Measurements from ENCODE around the gene GMPS. TPM values are rescaled to one million over a fixed set of nuclear protein-coding genes. Genes with fewer than 3 reads are reported as not detected.
A peak's percentile ranks its signal among the peaks of the same experiment; 100 is the strongest.

The GMPS gene
- total RNA-seq, 4 donors from 2014 or later, result 3.0 to 45.2 (median 20.4) TPM

- in situ Hi-C loops (cut with MboI; ENCODE audit: low pct_ligation_motif_present in 1 of 4, low pct_unique_long_range_greater_than_20kb in 1 of 4, low sequenced_read_pairs in 3 of 4), result no loop called here
- H3K27me3 ChIP-seq, result no peaks in the 10 kb centered on the region
Observed at GRCh38 chr3:155978324-155978723, 107.9 kb downstream of the GMPS start.

DNA sequence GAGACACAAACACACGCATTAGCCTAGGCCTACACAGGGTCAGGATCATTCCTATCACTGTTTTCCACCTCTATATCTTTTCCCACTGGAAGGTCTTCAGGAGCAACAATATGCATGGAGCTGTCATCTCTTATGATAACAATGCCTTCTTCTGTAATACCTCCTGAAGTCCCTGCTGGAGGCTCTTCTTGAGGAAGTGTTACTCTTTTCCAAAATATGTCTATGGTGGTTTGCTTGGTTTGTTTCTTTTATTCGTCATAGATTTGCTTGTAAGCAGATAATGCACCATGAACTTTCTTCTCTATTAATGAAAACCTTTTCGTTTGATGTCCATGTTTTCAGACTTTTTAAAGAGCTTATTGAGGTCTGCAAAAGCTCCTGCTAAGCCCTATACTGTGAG is 109.3 kb downstream of the GMPS start:
- H3K9me3 ChIP-seq, result no peaks in the 10 kb centered on the region
- TF ChIP-seq, protein P1, sequence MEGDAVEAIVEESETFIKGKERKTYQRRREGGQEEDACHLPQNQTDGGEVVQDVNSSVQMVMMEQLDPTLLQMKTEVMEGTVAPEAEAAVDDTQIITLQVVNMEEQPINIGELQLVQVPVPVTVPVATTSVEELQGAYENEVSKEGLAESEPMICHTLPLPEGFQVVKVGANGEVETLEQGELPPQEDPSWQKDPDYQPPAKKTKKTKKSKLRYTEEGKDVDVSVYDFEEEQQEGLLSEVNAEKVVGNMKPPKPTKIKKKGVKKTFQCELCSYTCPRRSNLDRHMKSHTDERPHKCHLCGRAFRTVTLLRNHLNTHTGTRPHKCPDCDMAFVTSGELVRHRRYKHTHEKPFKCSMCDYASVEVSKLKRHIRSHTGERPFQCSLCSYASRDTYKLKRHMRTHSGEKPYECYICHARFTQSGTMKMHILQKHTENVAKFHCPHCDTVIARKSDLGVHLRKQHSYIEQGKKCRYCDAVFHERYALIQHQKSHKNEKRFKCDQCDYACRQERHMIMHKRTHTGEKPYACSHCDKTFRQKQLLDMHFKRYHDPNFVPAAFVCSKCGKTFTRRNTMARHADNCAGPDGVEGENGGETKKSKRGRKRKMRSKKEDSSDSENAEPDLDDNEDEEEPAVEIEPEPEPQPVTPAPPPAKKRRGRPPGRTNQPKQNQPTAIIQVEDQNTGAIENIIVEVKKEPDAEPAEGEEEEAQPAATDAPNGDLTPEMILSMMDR (IDR thresholded peaks at IDR 0.05), result no peak
- TF ChIP-seq POLR2A (IDR thresholded peaks at IDR 0.05) (no peak), EP300 (IDR thresholded peaks at IDR 0.05; ENCODE audit: low read depth) (no peak), POLR2AphosphoS5 (IDR thresholded peaks at IDR 0.05) (no peak)
- H3K4me3 ChIP-seq, result no peak overlapping the region
- no peaks in the 10 kb centered on the region for H3K27me3 ChIP-seq
- DNase-seq, result no peak
- in situ Hi-C loops (cut with MboI; ENCODE audit: low pct_ligation_motif_present in 1 of 4, low pct_unique_long_range_greater_than_20kb in 1 of 4, low sequenced_read_pairs in 3 of 4) (no loop called here), intact Hi-C loops (cut with DNase I; ENCODE audit: low total_unique reads) (no loop called here)
- no peaks in the 10 kb centered on the region for H3K4me1 ChIP-seq
- no peaks in the 10 kb centered on the region for H3K36me3 ChIP-seq
- no peak overlapping the region for H3K27ac ChIP-seq
- WGBS, 2 donors (ENCODE audit: low coverage in 1 of 2), result 78 to 92% methylated on average over 2 to 3 of the region's 3 CpGs

More at GRCh38 chr3:155978324-155978723, 107.9 kb downstream of the GMPS start:
- no peak for DNase-seq
- intact Hi-C loops (cut with DNase I; ENCODE audit: low total_unique reads), result no loop called here
- Histone ChIP-seq H3K4me1 (no peaks in the 10 kb centered on the region), H3K4me3 (no peak overlapping the region), H3K36me3 (no peaks in the 10 kb centered on the region), H3K27ac (no peak overlapping the region), H3K9me3 (no peaks in the 10 kb centered on the region)
- TF ChIP-seq, protein P1 (IDR thresholded peaks at IDR 0.05), result peak in 1 of 5 experiments; percentile 6
- no peak for TF ChIP-seq EP300 (IDR thresholded peaks at IDR 0.05; ENCODE audit: low read depth)
- WGBS, 2 donors (ENCODE audit: low coverage in 1 of 2), result 75 to 90% methylated on average over 3 of the region's 3 CpGs

GRCh38 chr3:155981669-155982068 is 111.2 kb downstream of the GMPS start:
- TF ChIP-seq POLR2A (IDR thresholded peaks at IDR 0.05) (no peak), POLR2AphosphoS5 (IDR thresholded peaks at IDR 0.05) (no peak), EP300 (IDR thresholded peaks at IDR 0.05; ENCODE audit: low read depth) (no peak)
- TF ChIP-seq, protein P1 (IDR thresholded peaks at IDR 0.05), result no peak
- in situ Hi-C loops (cut with MboI; ENCODE audit: low pct_ligation_motif_present in 1 of 4, low pct_unique_long_range_greater_than_20kb in 1 of 4, low sequenced_read_pairs in 3 of 4), result no loop called here

DNA sequence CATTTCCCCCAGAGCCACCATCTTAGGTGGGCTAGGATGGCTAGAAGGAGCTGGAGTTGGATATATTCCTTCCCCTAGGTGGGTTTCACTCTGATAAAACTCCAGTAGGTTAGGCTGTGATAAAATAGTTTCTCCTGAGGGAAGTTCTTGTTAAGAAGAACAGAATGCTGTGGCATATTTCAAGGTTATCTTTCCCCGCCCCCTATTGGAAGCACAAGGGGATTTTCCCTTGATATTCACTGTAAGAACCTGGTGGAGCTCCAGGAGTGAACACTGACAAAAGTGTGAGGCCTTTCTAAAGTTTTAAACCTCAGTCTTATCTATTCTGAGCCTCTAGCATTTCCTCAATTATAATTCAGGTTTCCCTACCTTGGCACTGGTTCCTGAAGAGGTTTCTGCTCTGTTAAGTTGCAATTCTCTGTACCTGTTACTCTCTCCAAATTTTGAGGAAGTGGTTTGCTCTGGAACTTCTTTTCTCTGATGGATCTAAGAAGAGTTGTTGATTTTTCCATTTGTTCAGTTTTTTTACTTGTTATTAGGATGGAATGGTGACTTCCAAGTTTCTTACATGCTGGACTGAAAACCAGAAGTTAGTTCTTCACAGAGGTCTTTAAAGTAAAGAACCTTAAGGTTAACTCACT is 113.5 kb downstream of the GMPS start:
- DNase-seq, result no peak
- 93% methylated on average over 1 of the region's 1 CpG; no CpG with 5 or more reads in 1 of the 2 donors for WGBS, 2 donors (ENCODE audit: low coverage in 1 of 2)

More at GRCh38 chr3:155981669-155982068, 111.2 kb downstream of the GMPS start:
- Histone ChIP-seq H3K27me3 (no peaks in the 10 kb centered on the region), H3K4me1 (no peaks in the 10 kb centered on the region), H3K4me3 (no peak overlapping the region), H3K9me3 (no peaks in the 10 kb centered on the region), H3K27ac (no peak overlapping the region), H3K36me3 (no peaks in the 10 kb centered on the region)
- no peak for DNase-seq
- WGBS, 2 donors (ENCODE audit: low coverage in 1 of 2), result 69 to 76% methylated on average over 3 of the region's 3 CpGs
- intact Hi-C loops (cut with DNase I; ENCODE audit: low total_unique reads), result no loop called here

More for the DNA sequence above, 113.5 kb downstream of the GMPS start:
- no peak overlapping the region for H3K27ac ChIP-seq
- H3K4me1 ChIP-seq, result no peaks in the 10 kb centered on the region
- no peaks in the 10 kb centered on the region for H3K27me3 ChIP-seq
- TF ChIP-seq, protein P1 (IDR thresholded peaks at IDR 0.05), result no peak
- TF ChIP-seq EP300 (IDR thresholded peaks at IDR 0.05; ENCODE audit: low read depth) (no peak), POLR2AphosphoS5 (IDR thresholded peaks at IDR 0.05) (no peak), POLR2A (IDR thresholded peaks at IDR 0.05) (no peak)
- H3K36me3 ChIP-seq, result no peaks in the 10 kb centered on the region
- no peaks in the 10 kb centered on the region for H3K9me3 ChIP-seq
- intact Hi-C loops (cut with DNase I; ENCODE audit: low total_unique reads) (no loop called here), in situ Hi-C loops (cut with MboI; ENCODE audit: low pct_ligation_motif_present in 1 of 4, low pct_unique_long_range_greater_than_20kb in 1 of 4, low sequenced_read_pairs in 3 of 4) (no loop called here)
- no peak overlapping the region for H3K4me3 ChIP-seq
